Neural cell (in vitro differentiated cells): ENCODE measurements around the gene PPP1R11.

Source experiments
- EP300 ChIP-seq: fragments of 450-650 bp; conservative IDR thresholded peaks from 2 replicates; pipeline ENCODE4 v1.6.1; 2014; ENCODE audit warnings: antibody characterized with exemption, mild to moderate bottlenecking, moderate library complexity; ENCODE audit not compliant: poor library complexity, severe bottlenecking
- REST ChIP-seq: IDR thresholded peaks from 2 replicates; pipeline ENCODE4 v1.6.1; 2012; ENCODE audit warnings: borderline replicate concordance
- SMC3 ChIP-seq: fragments of 450-650 bp; conservative IDR thresholded peaks from 2 replicates; pipeline ENCODE4 v1.6.1; 2014; ENCODE audit warnings: antibody characterized with exemption, mild to moderate bottlenecking, moderate library complexity; ENCODE audit not compliant: poor library complexity
- TAF1 ChIP-seq: IDR thresholded peaks from 2 replicates; pipeline ENCODE4 v1.6.1; 2012; ENCODE audit warnings: low read depth
- TF ChIP-seq, protein P1 (sequence below): fragments of 450-650 bp; IDR thresholded peaks from 2 replicates; pipeline ENCODE4 v1.5.1; 2014; ENCODE audit warnings: antibody characterized with exemption, mild to moderate bottlenecking, moderate library complexity; ENCODE audit not compliant: poor library complexity, severe bottlenecking

GRCh38 chr6:30037182-30037788 is 29.7 kb upstream of the PPP1R11 start:
- TF ChIP-seq, protein P1, sequence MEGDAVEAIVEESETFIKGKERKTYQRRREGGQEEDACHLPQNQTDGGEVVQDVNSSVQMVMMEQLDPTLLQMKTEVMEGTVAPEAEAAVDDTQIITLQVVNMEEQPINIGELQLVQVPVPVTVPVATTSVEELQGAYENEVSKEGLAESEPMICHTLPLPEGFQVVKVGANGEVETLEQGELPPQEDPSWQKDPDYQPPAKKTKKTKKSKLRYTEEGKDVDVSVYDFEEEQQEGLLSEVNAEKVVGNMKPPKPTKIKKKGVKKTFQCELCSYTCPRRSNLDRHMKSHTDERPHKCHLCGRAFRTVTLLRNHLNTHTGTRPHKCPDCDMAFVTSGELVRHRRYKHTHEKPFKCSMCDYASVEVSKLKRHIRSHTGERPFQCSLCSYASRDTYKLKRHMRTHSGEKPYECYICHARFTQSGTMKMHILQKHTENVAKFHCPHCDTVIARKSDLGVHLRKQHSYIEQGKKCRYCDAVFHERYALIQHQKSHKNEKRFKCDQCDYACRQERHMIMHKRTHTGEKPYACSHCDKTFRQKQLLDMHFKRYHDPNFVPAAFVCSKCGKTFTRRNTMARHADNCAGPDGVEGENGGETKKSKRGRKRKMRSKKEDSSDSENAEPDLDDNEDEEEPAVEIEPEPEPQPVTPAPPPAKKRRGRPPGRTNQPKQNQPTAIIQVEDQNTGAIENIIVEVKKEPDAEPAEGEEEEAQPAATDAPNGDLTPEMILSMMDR: peak; percentile 36
- TF ChIP-seq EP300 (no peak), REST (no peak), SMC3 (no peak), TAF1 (no peak)
